Stimulated activated naive CD8-positive, alpha-beta T cell treated with anti-CD3 and anti-CD28 coated beads, Interleukin-15, Interleukin-2, amounts not matched to agents 100 U/mL and 50 U/mL, for 24 hours (primary cell): ENCODE results near the gene STEAP2.
"Not testable (repeated sequence)": the region's sequence is repeated elsewhere in the genome, so short reads cannot be mapped to it uniquely, and the experiment has no call there.

ENCODE experiments used
- ATAC-seq: fragments of 150-1000 bp; cut with Tn5 transposase; one replicate; pipeline ENCODE4 v1.10.0; 2021
- DNase-seq: peaks from one replicate; pipeline ENCODE4 v3.0.0; 2021

Gene STEAP2

GRCh38 chr7:90211391-90212148 lies at the start of gene STEAP2:
TSS of gene STEAP2 (plus strand) at chr7:90211740. CDS start at chr7:90225083, 13,343 bp downstream.
- peak; percentile 89 for ATAC-seq

GRCh38 chr7:90163534-90163933 lies 48.0 kb upstream of the STEAP2 start:
- DNase-seq (no peak), ATAC-seq (no peak)

More at GRCh38 chr7:90211391-90212148, at the start of gene STEAP2:
- peak; percentile 58 for DNase-seq

GRCh38 chr7:90165724-90166123 lies 45.8 kb upstream of the STEAP2 start:
- DNase-seq = no peak
- no peak for ATAC-seq

- ATAC-seq (no peak), DNase-seq (no peak)
Observed at GRCh38 chr7:90166153-90166552, 45.4 kb upstream of the STEAP2 start.

GRCh38 chr7:90167361-90167760 lies 44.2 kb upstream of the STEAP2 start:
- ATAC-seq (no peak), DNase-seq (no peak)

- ATAC-seq = no peak
- no peak for DNase-seq
Observed at GRCh38 chr7:90169891-90170290, 41.6 kb upstream of the STEAP2 start.

GRCh38 chr7:90172121-90172520 lies 39.4 kb upstream of the STEAP2 start:
- DNase-seq (no peak), ATAC-seq (no peak)

GRCh38 chr7:90172624-90173023 lies 38.9 kb upstream of the STEAP2 start:
- ATAC-seq (no peak), DNase-seq (no peak)

GRCh38 chr7:90173127-90173844 lies 38.3 kb upstream of the STEAP2 start:
- ATAC-seq = no peak
- DNase-seq = no peak

GRCh38 chr7:90175667-90176066 lies 35.9 kb upstream of the STEAP2 start:
- ATAC-seq = no peak
- DNase-seq = no peak

- DNase-seq (no peak), ATAC-seq (no peak)
Observed at GRCh38 chr7:90176195-90176594, 35.3 kb upstream of the STEAP2 start.

GRCh38 chr7:90178166-90178565 lies 33.4 kb upstream of the STEAP2 start:
- ATAC-seq = no peak

GRCh38 chr7:90178679-90179278 lies 32.8 kb upstream of the STEAP2 start:
- DNase-seq = peak; percentile 12
- ATAC-seq = peak; percentile 98

More at GRCh38 chr7:90178166-90178565, 33.4 kb upstream of the STEAP2 start:
- DNase-seq = no peak

- DNase-seq (no peak), ATAC-seq (no peak)
Observed at GRCh38 chr7:90180011-90180585, 31.4 kb upstream of the STEAP2 start.

- no peak for ATAC-seq
- no peak for DNase-seq
Observed at GRCh38 chr7:90180649-90181048, 30.9 kb upstream of the STEAP2 start.

GRCh38 chr7:90181485-90181884 lies 30.1 kb upstream of the STEAP2 start:
- DNase-seq (no peak), ATAC-seq (no peak)

GRCh38 chr7:90186290-90186689 lies 25.2 kb upstream of the STEAP2 start:
- not testable (repeated sequence) for ATAC-seq, DNase-seq

GRCh38 chr7:90187507-90188050 lies 24.0 kb upstream of the STEAP2 start:
- peak; percentile 28 for ATAC-seq
- DNase-seq = no peak

- DNase-seq = no peak
- ATAC-seq = no peak
Observed at GRCh38 chr7:90188281-90188680, 23.3 kb upstream of the STEAP2 start.

GRCh38 chr7:90190995-90191394 lies 20.5 kb upstream of the STEAP2 start:
- no peak for ATAC-seq
- DNase-seq = no peak

- no peak for DNase-seq
- ATAC-seq = no peak
Observed at GRCh38 chr7:90191648-90192047, 19.9 kb upstream of the STEAP2 start.
